Measurements from ENCODE around the gene RYR3. TPM values are rescaled to one million over a fixed set of nuclear protein-coding genes. Genes with fewer than 3 reads are reported as not detected.

The RYR3 gene
- total and polyA plus RNA-seq, 2 of the 13 experiments (the other 11 are each of a cell fraction or from before 2014, with no cell fraction given): not detected

GRCh38 chr15:33646744-33647143 is 336.0 kb downstream of the RYR3 start:
- WGBS (ENCODE audit: low lambda C conversion rate): 0% methylated on average over 1 of the region's 1 CpG
- Histone ChIP-seq H3K79me2 (ENCODE audit: insufficient read depth, low read length) (no peaks in the 10 kb centered on the region), H3K4me2 (ENCODE audit: low read depth, low read length) (no peak overlapping the region), H3K27ac (ENCODE audit: extremely low read length, insufficient read depth, low read length) (no peak overlapping the region), H3K36me3 (replicated peaks in 1 of 2; ENCODE audit: control insufficient read depth in 1 of 2, insufficient read depth in 2 of 2, low read length in 2 of 2) (no peaks in the 10 kb centered on the region), H3K4me3 (replicated peaks in 1 of 3; ENCODE audit: insufficient read depth in 1 of 3, low read depth in 2 of 3, low read length in 3 of 3) (no peak overlapping the region), H4K20me1 (ENCODE audit: insufficient read depth, low read length) (no peaks in the 10 kb centered on the region), H3K27me3 (ENCODE audit: control insufficient read depth in 1 of 2, insufficient read depth in 2 of 2, low read length in 2 of 2) (peaks cover 1 to 20% of the 10 kb centered on the region in 2 experiments; a peak in 3 of 5 replicates), H3K4me1 (ENCODE audit: insufficient read depth, low read length) (no peaks in the 10 kb centered on the region), H3K9me3 (ENCODE audit: low read length) (no peaks in the 10 kb centered on the region), H2AFZ (ENCODE audit: low read length) (no peak overlapping the region), H3K9ac (ENCODE audit: insufficient read depth, low read depth, low read length) (no peak overlapping the region)
- intact Hi-C loops (cut with micrococcal nuclease; ENCODE audit: unreplicated experiment) (no loop called here), in situ Hi-C loops (cut with HindIII; ENCODE audit: extremely low pct_ligation_motif_present, low pct_unique_long_range_greater_than_20kb) (no loop called here)
- no TSS peak for BruUV-seq (replicated peaks)
- DNase-seq (ENCODE audit: low spot score) (no peak), FAIRE-seq (no peak), ATAC-seq (no peak)
- ChIA-PET POLR2A (no interaction called here), CTCF (ENCODE audit: low intra/inter-chr PET ratio, low total read pairs) (no interaction called here)
- TF ChIP-seq KDM2A (CRISPR knock-in tag; IDR thresholded peaks at IDR 0.05; ENCODE audit: borderline replicate concordance, low read depth) (no peak), NFRKB (IDR thresholded peaks at IDR 0.05) (no peak), ZSCAN21 (CRISPR knock-in tag; IDR thresholded peaks at IDR 0.05; ENCODE audit: borderline replicate concordance) (no peak), GATAD1 (CRISPR knock-in tag; IDR thresholded peaks at IDR 0.05) (no peak), ZNF501 (CRISPR knock-in tag; IDR thresholded peaks at IDR 0.05) (no peak), ZNF616 (CRISPR knock-in tag; IDR thresholded peaks at IDR 0.05; ENCODE audit: low read depth) (no peak), ZBTB2 (CRISPR knock-in tag; IDR thresholded peaks at IDR 0.05; ENCODE audit: low read depth) (no peak), SYNCRIP (IDR thresholded peaks at IDR 0.05; ENCODE audit: insufficient read depth, low read depth, low read length) (no peak), ZNF383 (CRISPR knock-in tag; IDR thresholded peaks at IDR 0.05; ENCODE audit: borderline replicate concordance) (no peak), ZNF780A (CRISPR knock-in tag; IDR thresholded peaks at IDR 0.05) (no peak), SRSF4 (IDR thresholded peaks at IDR 0.05; ENCODE audit: low read depth, low read length, poor library complexity, severe bottlenecking) (no peak), ZBTB37 (CRISPR knock-in tag; IDR thresholded peaks at IDR 0.05) (no peak), FOXK1 (CRISPR knock-in tag; IDR thresholded peaks at IDR 0.05; ENCODE audit: borderline replicate concordance, low read depth) (no peak), ZNF619 (CRISPR knock-in tag; IDR thresholded peaks at IDR 0.05) (no peak), ZNF607 (CRISPR knock-in tag; IDR thresholded peaks at IDR 0.05; ENCODE audit: borderline replicate concordance) (no peak), BHLHE40 (IDR thresholded peaks at IDR 0.05; ENCODE audit: low read length) (no peak)
- TF ChIP-seq, protein P1, sequence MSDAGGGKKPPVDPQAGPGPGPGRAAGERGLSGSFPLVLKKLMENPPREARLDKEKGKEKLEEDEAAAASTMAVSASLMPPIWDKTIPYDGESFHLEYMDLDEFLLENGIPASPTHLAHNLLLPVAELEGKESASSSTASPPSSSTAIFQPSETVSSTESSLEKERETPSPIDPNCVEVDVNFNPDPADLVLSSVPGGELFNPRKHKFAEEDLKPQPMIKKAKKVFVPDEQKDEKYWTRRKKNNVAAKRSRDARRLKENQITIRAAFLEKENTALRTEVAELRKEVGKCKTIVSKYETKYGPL (CRISPR knock-in tag; IDR thresholded peaks at IDR 0.05): no peak

Data from HepG2 (cell line).